Posterior cingulate gyrus (tissue), 11 donors: ENCODE measurements around the gene HNRNPM.
A peak's percentile ranks its signal among the peaks of the same experiment; 100 is the strongest.

Experiments
- DNase-seq, 10 donors: peaks; one replicate each; pipeline versions ENCODE4 v3.0.0 to v3.0.0-alpha.2; 2020 to 2021; ENCODE audit warnings: mixed read lengths in 3 of 10
- intact Hi-C: fragments of 100-400 bp; cut with DNase I; formaldehyde crosslinking; loops from one replicate; pipeline ENCODE4 v1.15.1; 2023

HNRNPM gene

GRCh38 chr19:8456064-8456463, 11.3 kb downstream of the HNRNPM start:
- DNase-seq = peak in 1 of 10 donors; percentile 57
- intact Hi-C loops = no loop called here

- intact Hi-C loops = no loop called here
- no peak for DNase-seq
Measured at GRCh38 chr19:8457209-8457608, 12.4 kb downstream of the HNRNPM start.

GRCh38 chr19:8457827-8458226, 13.1 kb downstream of the HNRNPM start:
- no peak for DNase-seq
- intact Hi-C loops = no loop called here

GRCh38 chr19:8458380-8458779, 13.6 kb downstream of the HNRNPM start:
- intact Hi-C loops = no loop called here
- DNase-seq = peak in 1 of 10 donors; percentile 40

- intact Hi-C loops = no loop called here
- no peak for DNase-seq
Measured at GRCh38 chr19:8459095-8459494, 14.3 kb downstream of the HNRNPM start.

- intact Hi-C loops = no loop called here
- DNase-seq = no peak
Measured at GRCh38 chr19:8459520-8460270, 14.9 kb downstream of the HNRNPM start.

GRCh38 chr19:8460516-8461298, 15.9 kb downstream of the HNRNPM start:
- intact Hi-C loops = no loop called here
- no peak for DNase-seq

GRCh38 chr19:8461376-8461775, 16.6 kb downstream of the HNRNPM start:
- intact Hi-C loops = no loop called here

GRCh38 chr19:8461891-8462290, 17.1 kb downstream of the HNRNPM start:
- DNase-seq = peak in 1 of 10 donors; percentile 45
- intact Hi-C loops = no loop called here

More at GRCh38 chr19:8461376-8461775, 16.6 kb downstream of the HNRNPM start:
- DNase-seq = no peak

GRCh38 chr19:8462571-8462970, 17.8 kb downstream of the HNRNPM start:
- intact Hi-C loops = no loop called here
- DNase-seq = no peak

GRCh38 chr19:8463365-8463764, 18.6 kb downstream of the HNRNPM start:
- no peak for DNase-seq
- intact Hi-C loops = no loop called here

GRCh38 chr19:8466018-8466417, 21.2 kb downstream of the HNRNPM start:
- intact Hi-C loops = no loop called here
- no peak for DNase-seq

GRCh38 chr19:8468124-8468523, 23.3 kb downstream of the HNRNPM start:
- intact Hi-C loops = no loop called here

GRCh38 chr19:8468761-8469373, 24.1 kb downstream of the HNRNPM start:
- intact Hi-C loops = no loop called here
- DNase-seq = peak in 1 of 10 donors; percentile 44

More at GRCh38 chr19:8468124-8468523, 23.3 kb downstream of the HNRNPM start:
- DNase-seq = no peak

- DNase-seq = peak in 1 of 10 donors; percentile 67
- intact Hi-C loops = no loop called here
Measured at GRCh38 chr19:8469613-8470368, 25.0 kb downstream of the HNRNPM start.

GRCh38 chr19:8473648-8474476, 29.1 kb downstream of the HNRNPM start:
- no peak for DNase-seq
- intact Hi-C loops = no loop called here

GRCh38 chr19:8475005-8475404, 30.2 kb downstream of the HNRNPM start:
- no peak for DNase-seq

GRCh38 chr19:8476524-8476923, 31.7 kb downstream of the HNRNPM start:
- no peak for DNase-seq
- intact Hi-C loops = no loop called here

More at GRCh38 chr19:8475005-8475404, 30.2 kb downstream of the HNRNPM start:
- intact Hi-C loops = no loop called here

- intact Hi-C loops = no loop called here
Measured at GRCh38 chr19:8477889-8478288, 33.1 kb downstream of the HNRNPM start.

GRCh38 chr19:8478598-8478997, 33.8 kb downstream of the HNRNPM start:
- intact Hi-C loops = no loop called here
- DNase-seq = peak in 1 of 10 donors; percentile 29

More at GRCh38 chr19:8477889-8478288, 33.1 kb downstream of the HNRNPM start:
- DNase-seq = no peak
